Neural cell (in vitro differentiated cells): ENCODE data around the gene ABI2.

ENCODE experiments used
- CTCF ChIP-seq: fragments of 450-650 bp; IDR thresholded peaks from 2 replicates; pipeline ENCODE4 v1.5.1; 2014; ENCODE audit warnings: antibody characterized with exemption, mild to moderate bottlenecking, moderate library complexity; ENCODE audit not compliant: poor library complexity, severe bottlenecking
- EP300 ChIP-seq: fragments of 450-650 bp; conservative IDR thresholded peaks from 2 replicates; pipeline ENCODE4 v1.6.1; 2014; ENCODE audit warnings: antibody characterized with exemption, mild to moderate bottlenecking, moderate library complexity; ENCODE audit not compliant: poor library complexity, severe bottlenecking
- EZH2 ChIP-seq: fragments of 200-600, 300-800 bp; shearing (Covaris generic), sonication (generic); IDR thresholded peaks from 2 replicates; pipeline ENCODE4 v1.6.1; 2014; ENCODE audit warnings: antibody characterized with exemption, low read length, borderline replicate concordance, mild to moderate bottlenecking; ENCODE audit not compliant: insufficient read depth, poor library complexity, severe bottlenecking
- MXI1 ChIP-seq: fragments of 450-650 bp; conservative IDR thresholded peaks from 2 replicates; pipeline ENCODE4 v1.6.1; 2014; ENCODE audit warnings: antibody characterized with exemption, mild to moderate bottlenecking; ENCODE audit not compliant: poor library complexity, severe bottlenecking
- POLR2AphosphoS5 ChIP-seq: IDR thresholded peaks from 2 replicates; pipeline ENCODE4 v1.6.1; 2012
- RAD21 ChIP-seq: fragments of 450-650 bp; conservative IDR thresholded peaks from 2 replicates; pipeline ENCODE4 v1.6.1; 2014; ENCODE audit warnings: antibody characterized with exemption, mild to moderate bottlenecking, moderate library complexity
- SMC3 ChIP-seq: fragments of 450-650 bp; conservative IDR thresholded peaks from 2 replicates; pipeline ENCODE4 v1.6.1; 2014; ENCODE audit warnings: antibody characterized with exemption, mild to moderate bottlenecking, moderate library complexity; ENCODE audit not compliant: poor library complexity
- TAF1 ChIP-seq: IDR thresholded peaks from 2 replicates; pipeline ENCODE4 v1.6.1; 2012; ENCODE audit warnings: low read depth
- TF ChIP-seq, protein P1 (sequence below): IDR thresholded peaks from 2 replicates; pipeline ENCODE4 v1.6.1; 2012; ENCODE audit warnings: borderline replicate concordance

- TF ChIP-seq CTCF (no peak), MXI1 (no peak), EP300 (no peak), POLR2AphosphoS5 (no peak), TAF1 (no peak), RAD21 (no peak), EZH2 (no peak), SMC3 (no peak)
- TF ChIP-seq, protein P1, sequence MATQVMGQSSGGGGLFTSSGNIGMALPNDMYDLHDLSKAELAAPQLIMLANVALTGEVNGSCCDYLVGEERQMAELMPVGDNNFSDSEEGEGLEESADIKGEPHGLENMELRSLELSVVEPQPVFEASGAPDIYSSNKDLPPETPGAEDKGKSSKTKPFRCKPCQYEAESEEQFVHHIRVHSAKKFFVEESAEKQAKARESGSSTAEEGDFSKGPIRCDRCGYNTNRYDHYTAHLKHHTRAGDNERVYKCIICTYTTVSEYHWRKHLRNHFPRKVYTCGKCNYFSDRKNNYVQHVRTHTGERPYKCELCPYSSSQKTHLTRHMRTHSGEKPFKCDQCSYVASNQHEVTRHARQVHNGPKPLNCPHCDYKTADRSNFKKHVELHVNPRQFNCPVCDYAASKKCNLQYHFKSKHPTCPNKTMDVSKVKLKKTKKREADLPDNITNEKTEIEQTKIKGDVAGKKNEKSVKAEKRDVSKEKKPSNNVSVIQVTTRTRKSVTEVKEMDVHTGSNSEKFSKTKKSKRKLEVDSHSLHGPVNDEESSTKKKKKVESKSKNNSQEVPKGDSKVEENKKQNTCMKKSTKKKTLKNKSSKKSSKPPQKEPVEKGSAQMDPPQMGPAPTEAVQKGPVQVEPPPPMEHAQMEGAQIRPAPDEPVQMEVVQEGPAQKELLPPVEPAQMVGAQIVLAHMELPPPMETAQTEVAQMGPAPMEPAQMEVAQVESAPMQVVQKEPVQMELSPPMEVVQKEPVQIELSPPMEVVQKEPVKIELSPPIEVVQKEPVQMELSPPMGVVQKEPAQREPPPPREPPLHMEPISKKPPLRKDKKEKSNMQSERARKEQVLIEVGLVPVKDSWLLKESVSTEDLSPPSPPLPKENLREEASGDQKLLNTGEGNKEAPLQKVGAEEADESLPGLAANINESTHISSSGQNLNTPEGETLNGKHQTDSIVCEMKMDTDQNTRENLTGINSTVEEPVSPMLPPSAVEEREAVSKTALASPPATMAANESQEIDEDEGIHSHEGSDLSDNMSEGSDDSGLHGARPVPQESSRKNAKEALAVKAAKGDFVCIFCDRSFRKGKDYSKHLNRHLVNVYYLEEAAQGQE = no peak
These were observed 54.8 kb downstream of the ABI2 start for GRCh38 chr2:203383038-203383437.
